OCI-LY7 (cell line): ENCODE measurements around the gene UVSSA. TPM values are rescaled to one million over a fixed set of nuclear protein-coding genes. Genes with fewer than 3 reads are reported as not detected.

Experiments used
- BruUV-seq: library from RNA; stranded (reverse); fragments of 400-500 nt; replicated peaks from 2 replicates; lab custom pipeline; 2021; lab: Mats Ljungman, UMichigan
- CTCF ChIA-PET: fragments of 300-600 bp; sonication (Branson Sonifier 250); formaldehyde crosslinking; loops from one replicate; lab custom pipeline; 2022; ENCODE audit warnings: antibody characterized with exemption; ENCODE audit not compliant: unreplicated experiment; lab: Charles Lee
- POLR2A ChIA-PET: fragments of 300-600 bp; sonication (Branson Sonifier 250); formaldehyde crosslinking; loops from one replicate; lab custom pipeline; 2022; ENCODE audit warnings: antibody characterized with exemption; lab: Charles Lee
- DNase-seq: peaks from one replicate; pipeline ENCODE4 v3.0.0-alpha.2; 2015; ENCODE audit warnings: low spot score
- H2AFZ ChIP-seq: fragments of 200-600 bp; sonication (generic), shearing (Covaris generic); 2 replicates; pipeline ENCODE4 v1.6.1; 2014; ENCODE audit warnings: mild to moderate bottlenecking, antibody characterized with exemption, low read length, moderate library complexity
- H3K27ac ChIP-seq: fragments of 200-600 bp; sonication (generic); 2 replicates; pipeline ENCODE4 v1.5.1; 2014; ENCODE audit warnings: mixed run types, low read depth, mild to moderate bottlenecking, moderate library complexity, low read length, inconsistent platforms; ENCODE audit not compliant: poor library complexity, severe bottlenecking
- H3K36me3 ChIP-seq: fragments of 200-600 bp; sonication (generic); 2 replicates; pipeline ENCODE4 v1.6.1; 2014; ENCODE audit warnings: mild to moderate bottlenecking, antibody characterized with exemption, low read length, moderate library complexity, mixed read lengths; ENCODE audit not compliant: insufficient read depth
- H3K4me1 ChIP-seq: fragments of 200-600 bp; sonication (generic); 2 replicates; pipeline ENCODE4 v1.5.1; 2014; ENCODE audit warnings: mild to moderate bottlenecking, low read length; ENCODE audit not compliant: insufficient read depth, poor library complexity, severe bottlenecking
- H3K4me2 ChIP-seq: fragments of 200-600 bp; sonication (generic); 2 replicates; pipeline ENCODE4 v1.6.1; 2014; ENCODE audit warnings: mild to moderate bottlenecking, low read length
- H3K4me3 ChIP-seq: fragments of 200-600 bp; sonication (generic); 2 replicates; pipeline ENCODE4 v1.5.1; 2014; ENCODE audit warnings: mild to moderate bottlenecking, low read depth, low read length; ENCODE audit not compliant: poor library complexity, severe bottlenecking
- H3K79me2 ChIP-seq: fragments of 200-600 bp; sonication (generic); 2 replicates; pipeline ENCODE4 v1.6.1; 2016; ENCODE audit warnings: low read depth, mild to moderate bottlenecking, low read length, moderate library complexity, mixed read lengths; ENCODE audit not compliant: insufficient read depth
- H3K9me2 ChIP-seq: fragments of 200-600 bp; sonication (generic); 2 replicates; pipeline ENCODE4 v1.6.1; 2016; ENCODE audit warnings: mild to moderate bottlenecking, low read length, mixed read lengths; ENCODE audit not compliant: insufficient read depth
- H3K9me3 ChIP-seq: fragments of 200-600 bp; sonication (generic); 2 replicates; pipeline ENCODE4 v1.6.1; 2014; ENCODE audit warnings: mild to moderate bottlenecking, mixed run types, low read length, mixed read lengths
- H4K20me1 ChIP-seq: fragments of 200-600 bp; sonication (generic); 2 replicates; pipeline ENCODE4 v1.6.1; 2014; ENCODE audit warnings: mild to moderate bottlenecking, antibody characterized with exemption, low read length, moderate library complexity, mixed read lengths; ENCODE audit not compliant: insufficient read depth
- CTCF ChIP-seq: fragments of 200-600 bp; sonication (generic); conservative IDR thresholded peaks from 2 replicates; pipeline ENCODE4 v1.5.1; 2014; ENCODE audit warnings: mild to moderate bottlenecking, antibody characterized with exemption, low read length, moderate library complexity, mixed read lengths
- EZH2phosphoT487 ChIP-seq: fragments of 200-600 bp; sonication (generic); IDR thresholded peaks from 2 replicates; pipeline ENCODE4 v1.6.1; 2018; ENCODE audit warnings: low read depth, borderline replicate concordance, mild to moderate bottlenecking, mixed run types, antibody characterized with exemption, low read length, moderate library complexity, mixed read lengths
- intact Hi-C: fragments of 100-400 bp; cut with micrococcal nuclease; formaldehyde crosslinking; loops from one replicate; pipeline ENCODE4 v1.10.0; 2022; ENCODE audit not compliant: unreplicated experiment
- total RNA-seq, 2 experiments: library from RNA; depleted of rRNA in 1 of 2; stranded (reverse); fragments of >200 nt in 1 of 2; shearing (Covaris generic) in 1 of 2; gene quantifications; 2 replicates each; pipeline ENCODE4 v1.2.3, GENCODE V29; 2014 to 2022

UVSSA gene
- total RNA-seq, 2 experiments from 2014 or later, result 13.2 to 43.2 TPM

GRCh38 chr4:1373892-1374705 lies 27.1 kb downstream of the UVSSA start:
- ChIA-PET POLR2A (no interaction called here), CTCF (no interaction called here)
- intact Hi-C loops, result no loop called here
- no peak for DNase-seq
- no peaks in the 10 kb centered on the region for H4K20me1 ChIP-seq
- H3K79me2 ChIP-seq, result no peaks in the 10 kb centered on the region
- peaks cover 15% of the 10 kb centered on the region for H3K36me3 ChIP-seq
- no peaks in the 10 kb centered on the region for H3K9me2 ChIP-seq
- no peak overlapping the region for H3K27ac ChIP-seq
- no peak overlapping the region for H2AFZ ChIP-seq
- H3K4me3 ChIP-seq, result no peak overlapping the region
- H3K4me1 ChIP-seq, result no peaks in the 10 kb centered on the region
- no peak overlapping the region for H3K4me2 ChIP-seq
- no TSS peak for BruUV-seq
- TF ChIP-seq CTCF, result no peak
- TF ChIP-seq EZH2phosphoT487, result no peak
- no peaks in the 10 kb centered on the region for H3K9me3 ChIP-seq

GRCh38 chr4:1374706-1375045 lies 27.7 kb downstream of the UVSSA start:
- intact Hi-C loops, result no loop called here
- peaks cover 13% of the 10 kb centered on the region for H3K36me3 ChIP-seq
- no peak for DNase-seq

More at GRCh38 chr4:1374706-1375045, 27.7 kb downstream of the UVSSA start:
- H3K27ac ChIP-seq, result no peak overlapping the region
- no peaks in the 10 kb centered on the region for H3K4me1 ChIP-seq
- CTCF ChIA-PET, result no interaction called here
- H3K79me2 ChIP-seq, result no peaks in the 10 kb centered on the region
- no peak overlapping the region for H3K4me2 ChIP-seq
- no peaks in the 10 kb centered on the region for H4K20me1 ChIP-seq
- no TSS peak for BruUV-seq
- no peak overlapping the region for H2AFZ ChIP-seq
- POLR2A ChIA-PET, result no interaction called here
- no peaks in the 10 kb centered on the region for H3K9me3 ChIP-seq
- H3K4me3 ChIP-seq, result no peak overlapping the region
- TF ChIP-seq EZH2phosphoT487 (no peak), CTCF (no peak)
- H3K9me2 ChIP-seq, result no peaks in the 10 kb centered on the region
